ENCODE results near the gene DOCK4.

DNA sequence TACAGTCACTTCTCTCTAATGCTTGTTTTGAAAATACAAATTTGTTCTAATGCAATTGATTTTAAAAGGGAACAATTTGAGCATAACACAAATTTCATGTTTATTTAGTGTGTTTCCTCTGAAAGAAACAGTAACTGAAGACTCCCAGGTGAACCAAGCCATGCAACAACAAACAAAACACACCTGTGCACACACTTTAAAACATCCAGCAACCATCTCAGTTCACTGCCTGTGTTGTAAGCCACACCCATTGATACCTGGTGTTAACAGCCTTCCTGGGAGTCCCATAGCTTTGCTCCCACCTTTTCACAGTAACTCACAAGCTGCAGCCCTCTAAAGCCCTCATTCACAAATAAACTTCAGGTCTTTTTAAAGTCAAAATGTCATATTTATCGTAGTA is 89.3 kb downstream of the DOCK4 start:
- TF ChIP-seq, protein P1, sequence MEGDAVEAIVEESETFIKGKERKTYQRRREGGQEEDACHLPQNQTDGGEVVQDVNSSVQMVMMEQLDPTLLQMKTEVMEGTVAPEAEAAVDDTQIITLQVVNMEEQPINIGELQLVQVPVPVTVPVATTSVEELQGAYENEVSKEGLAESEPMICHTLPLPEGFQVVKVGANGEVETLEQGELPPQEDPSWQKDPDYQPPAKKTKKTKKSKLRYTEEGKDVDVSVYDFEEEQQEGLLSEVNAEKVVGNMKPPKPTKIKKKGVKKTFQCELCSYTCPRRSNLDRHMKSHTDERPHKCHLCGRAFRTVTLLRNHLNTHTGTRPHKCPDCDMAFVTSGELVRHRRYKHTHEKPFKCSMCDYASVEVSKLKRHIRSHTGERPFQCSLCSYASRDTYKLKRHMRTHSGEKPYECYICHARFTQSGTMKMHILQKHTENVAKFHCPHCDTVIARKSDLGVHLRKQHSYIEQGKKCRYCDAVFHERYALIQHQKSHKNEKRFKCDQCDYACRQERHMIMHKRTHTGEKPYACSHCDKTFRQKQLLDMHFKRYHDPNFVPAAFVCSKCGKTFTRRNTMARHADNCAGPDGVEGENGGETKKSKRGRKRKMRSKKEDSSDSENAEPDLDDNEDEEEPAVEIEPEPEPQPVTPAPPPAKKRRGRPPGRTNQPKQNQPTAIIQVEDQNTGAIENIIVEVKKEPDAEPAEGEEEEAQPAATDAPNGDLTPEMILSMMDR (conservative IDR thresholded peaks at IDR 0.05 in 1 of 2, IDR thresholded peaks at IDR 0.05 in 1 of 2; ENCODE audit: extremely low read depth in 1 of 2, insufficient read depth in 1 of 2, low read depth in 1 of 2, low read length in 2 of 2): no peak
- no peak for TF ChIP-seq EZH2 (IDR thresholded peaks at IDR 0.05; ENCODE audit: borderline replicate concordance, low read length)

All from mammary epithelial cell (primary cell).